Neural cell (in vitro differentiated cells): ENCODE measurements around the gene S100B.

Source experiments
- CTCF ChIP-seq: fragments of 450-650 bp; IDR thresholded peaks from 2 replicates; pipeline ENCODE4 v1.5.1; 2014; ENCODE audit warnings: antibody characterized with exemption, mild to moderate bottlenecking, moderate library complexity; ENCODE audit not compliant: poor library complexity, severe bottlenecking
- EP300 ChIP-seq: fragments of 450-650 bp; conservative IDR thresholded peaks from 2 replicates; pipeline ENCODE4 v1.6.1; 2014; ENCODE audit warnings: antibody characterized with exemption, mild to moderate bottlenecking, moderate library complexity; ENCODE audit not compliant: poor library complexity, severe bottlenecking
- EZH2 ChIP-seq: fragments of 200-600, 300-800 bp; shearing (Covaris generic), sonication (generic); IDR thresholded peaks from 2 replicates; pipeline ENCODE4 v1.6.1; 2014; ENCODE audit warnings: antibody characterized with exemption, low read length, borderline replicate concordance, mild to moderate bottlenecking; ENCODE audit not compliant: insufficient read depth, poor library complexity, severe bottlenecking
- MXI1 ChIP-seq: fragments of 450-650 bp; conservative IDR thresholded peaks from 2 replicates; pipeline ENCODE4 v1.6.1; 2014; ENCODE audit warnings: antibody characterized with exemption, mild to moderate bottlenecking; ENCODE audit not compliant: poor library complexity, severe bottlenecking
- POLR2AphosphoS5 ChIP-seq: IDR thresholded peaks from 2 replicates; pipeline ENCODE4 v1.6.1; 2012
- REST ChIP-seq: IDR thresholded peaks from 2 replicates; pipeline ENCODE4 v1.6.1; 2012; ENCODE audit warnings: borderline replicate concordance
- TAF1 ChIP-seq: IDR thresholded peaks from 2 replicates; pipeline ENCODE4 v1.6.1; 2012; ENCODE audit warnings: low read depth

GRCh38 chr21:46634427-46634826, 29.5 kb upstream of the S100B start:
- TF ChIP-seq CTCF (no peak), POLR2AphosphoS5 (no peak), EP300 (no peak), REST (no peak), TAF1 (no peak), EZH2 (no peak), MXI1 (no peak)
